Nephron progenitor cell (in vitro differentiated cells): ENCODE measurements around the gene CFAP61.

Experiments used
- DNase-seq: peaks from one replicate; pipeline ENCODE4 v3.0.0; 2021
- H3K27ac Mint-ChIP-seq: 2 replicates; pipeline ENCODE4 v1.8.0; 2021; ENCODE audit warnings: mild to moderate bottlenecking, moderate library complexity, mixed read lengths
- H3K27me3 Mint-ChIP-seq: 2 replicates; pipeline ENCODE4 v1.8.0; 2021; ENCODE audit warnings: mild to moderate bottlenecking, low read depth, mixed read lengths; ENCODE audit not compliant: poor library complexity
- H3K36me3 Mint-ChIP-seq: 2 replicates; pipeline ENCODE4 v1.8.0; 2021; ENCODE audit warnings: low read depth, mixed read lengths
- H3K4me1 Mint-ChIP-seq: 2 replicates; pipeline ENCODE4 v1.8.0; 2021; ENCODE audit warnings: mixed read lengths
- H3K4me3 Mint-ChIP-seq: 2 replicates; pipeline ENCODE4 v1.8.0; 2021; ENCODE audit warnings: mild to moderate bottlenecking, moderate library complexity, mixed read lengths
- H3K9me3 Mint-ChIP-seq: 2 replicates; pipeline ENCODE4 v1.8.0; 2021; ENCODE audit warnings: mild to moderate bottlenecking, moderate library complexity, mixed read lengths
- TF ChIP-seq, protein P1 (sequence below): fragments of 200-600 bp; sonication (generic); IDR thresholded peaks from 2 replicates; pipeline ENCODE4 v1.5.0; 2021; ENCODE audit warnings: antibody characterized with exemption

CFAP61 gene

DNA sequence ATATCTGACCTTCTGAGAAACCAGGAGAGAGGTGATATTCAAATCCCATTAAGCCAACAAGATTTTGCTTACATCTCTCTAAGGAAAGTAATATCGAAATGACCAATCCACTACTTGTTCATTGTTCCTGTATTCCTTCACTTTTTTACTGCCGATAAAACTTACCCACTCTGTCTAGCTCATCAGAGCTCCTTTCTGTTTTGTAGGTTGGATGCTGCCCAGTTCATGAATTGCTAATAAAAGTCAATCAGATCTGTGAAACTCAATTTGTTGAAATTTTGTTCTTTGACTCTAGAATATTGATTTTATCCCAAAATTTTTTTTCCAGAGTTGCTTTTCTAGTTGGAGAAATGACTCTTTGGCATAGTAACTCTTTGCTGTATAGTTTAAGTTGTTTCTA is 166.7 kb downstream of the CFAP61 start:
- Mint-ChIP-seq H3K4me1 (peaks cover 35% of the 10 kb centered on the region), H3K27me3 (no peaks in the 10 kb centered on the region), H3K9me3 (peaks cover 12% of the 10 kb centered on the region), H3K27ac (no peak overlapping the region), H3K36me3 (no peaks in the 10 kb centered on the region), H3K4me3 (no peak overlapping the region)
- no peak for DNase-seq
- TF ChIP-seq, protein P1, sequence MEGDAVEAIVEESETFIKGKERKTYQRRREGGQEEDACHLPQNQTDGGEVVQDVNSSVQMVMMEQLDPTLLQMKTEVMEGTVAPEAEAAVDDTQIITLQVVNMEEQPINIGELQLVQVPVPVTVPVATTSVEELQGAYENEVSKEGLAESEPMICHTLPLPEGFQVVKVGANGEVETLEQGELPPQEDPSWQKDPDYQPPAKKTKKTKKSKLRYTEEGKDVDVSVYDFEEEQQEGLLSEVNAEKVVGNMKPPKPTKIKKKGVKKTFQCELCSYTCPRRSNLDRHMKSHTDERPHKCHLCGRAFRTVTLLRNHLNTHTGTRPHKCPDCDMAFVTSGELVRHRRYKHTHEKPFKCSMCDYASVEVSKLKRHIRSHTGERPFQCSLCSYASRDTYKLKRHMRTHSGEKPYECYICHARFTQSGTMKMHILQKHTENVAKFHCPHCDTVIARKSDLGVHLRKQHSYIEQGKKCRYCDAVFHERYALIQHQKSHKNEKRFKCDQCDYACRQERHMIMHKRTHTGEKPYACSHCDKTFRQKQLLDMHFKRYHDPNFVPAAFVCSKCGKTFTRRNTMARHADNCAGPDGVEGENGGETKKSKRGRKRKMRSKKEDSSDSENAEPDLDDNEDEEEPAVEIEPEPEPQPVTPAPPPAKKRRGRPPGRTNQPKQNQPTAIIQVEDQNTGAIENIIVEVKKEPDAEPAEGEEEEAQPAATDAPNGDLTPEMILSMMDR: no peak

DNA sequence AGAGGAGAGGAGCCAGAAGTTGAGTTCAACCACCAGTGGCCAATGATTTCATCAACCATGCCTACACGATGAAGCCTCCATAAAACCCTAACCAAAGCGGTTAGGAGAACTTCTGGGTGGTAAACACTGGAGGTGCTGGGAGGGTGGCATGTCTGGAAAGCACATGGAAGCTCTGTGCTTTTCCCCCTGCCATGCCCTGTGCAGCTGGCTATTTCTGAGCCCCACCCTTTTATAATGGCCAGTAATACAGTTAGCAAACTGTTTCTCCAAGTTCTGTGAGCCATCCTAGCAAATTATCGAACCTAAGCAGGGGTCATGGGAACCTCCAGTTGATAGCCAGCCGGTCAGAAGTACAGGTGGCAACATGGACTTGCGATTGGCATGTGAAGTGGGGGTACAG is 167.8 kb downstream of the CFAP61 start:
- no peaks in the 10 kb centered on the region for H3K36me3 Mint-ChIP-seq
- peaks cover 12% of the 10 kb centered on the region for H3K9me3 Mint-ChIP-seq
- no peak overlapping the region for H3K4me3 Mint-ChIP-seq
- no peak overlapping the region for H3K27ac Mint-ChIP-seq
- DNase-seq: no peak
- peaks cover 26% of the 10 kb centered on the region for H3K4me1 Mint-ChIP-seq
- H3K27me3 Mint-ChIP-seq: no peaks in the 10 kb centered on the region
- TF ChIP-seq, protein P1: no peak

DNA sequence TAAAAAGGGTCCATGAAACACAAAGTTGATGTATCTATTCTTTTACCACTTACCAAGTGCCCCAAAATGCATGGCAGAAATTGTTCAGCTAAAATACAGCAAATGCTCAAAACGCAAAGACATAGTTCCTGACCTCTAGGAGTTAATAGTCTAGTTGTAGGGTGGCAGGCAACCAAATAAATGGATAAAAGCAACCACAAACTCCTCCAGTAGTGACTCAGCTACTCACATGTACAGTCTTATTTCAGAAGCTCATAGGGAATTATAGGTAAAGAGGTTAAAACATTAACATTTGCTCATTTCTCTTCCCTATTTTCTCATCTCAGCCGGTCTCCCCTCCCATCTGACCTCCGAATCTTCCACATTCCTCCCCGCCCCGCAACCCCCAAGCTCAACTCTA is 171.6 kb downstream of the CFAP61 start:
- Mint-ChIP-seq H3K4me3 (no peak overlapping the region), H3K36me3 (no peaks in the 10 kb centered on the region), H3K9me3 (peaks cover 22% of the 10 kb centered on the region), H3K4me1 (peaks cover 7% of the 10 kb centered on the region), H3K27me3 (peaks cover 6% of the 10 kb centered on the region), H3K27ac (no peak overlapping the region)
- TF ChIP-seq, protein P1: no peak
- DNase-seq: no peak

- Mint-ChIP-seq H3K4me3 (no peak overlapping the region), H3K4me1 (peaks cover 7% of the 10 kb centered on the region), H3K9me3 (peaks cover 19% of the 10 kb centered on the region), H3K27me3 (peaks cover 10% of the 10 kb centered on the region), H3K36me3 (no peaks in the 10 kb centered on the region), H3K27ac (no peak overlapping the region)
- DNase-seq: no peak
- TF ChIP-seq, protein P1: no peak
Measured at GRCh38 chr20:20224806-20225205, 172.5 kb downstream of the CFAP61 start.

DNA sequence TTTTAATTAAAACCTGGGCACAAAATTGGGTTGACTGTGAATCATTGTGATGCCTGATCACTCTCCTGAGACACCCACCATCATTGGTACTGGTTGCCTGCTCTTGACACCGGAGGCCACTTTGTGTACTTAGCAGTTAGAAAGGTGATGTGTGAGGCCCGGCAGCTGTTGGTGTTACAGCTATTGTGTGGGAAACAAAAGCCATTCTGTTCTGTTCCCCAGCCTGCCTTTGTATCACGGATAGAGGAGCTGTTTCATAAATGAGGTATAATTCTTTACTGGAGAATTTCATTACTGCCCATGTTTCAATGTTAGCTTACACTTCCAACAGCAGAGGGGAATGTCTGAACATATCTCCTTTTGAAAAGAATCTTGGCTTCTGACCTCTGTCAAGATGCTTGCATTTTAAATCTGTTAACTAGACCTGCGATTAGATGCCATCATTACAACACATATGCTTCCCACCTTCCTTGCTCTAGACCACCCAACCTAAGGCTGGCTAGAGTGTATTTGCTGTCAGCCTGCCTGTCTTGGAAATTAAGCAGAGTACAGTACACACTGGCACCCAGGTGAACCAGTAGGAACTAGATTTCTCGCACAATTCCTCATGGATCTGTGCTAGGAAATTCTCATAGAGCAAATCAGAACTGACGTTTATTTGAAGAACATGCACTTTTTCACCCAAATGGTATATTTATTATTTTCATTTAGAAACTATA is 173.2 kb downstream of the CFAP61 start:
- TF ChIP-seq, protein P1: no peak
- no peaks in the 10 kb centered on the region for H3K36me3 Mint-ChIP-seq
- no peak for DNase-seq
- H3K9me3 Mint-ChIP-seq: peaks cover 19% of the 10 kb centered on the region
- peaks cover 10% of the 10 kb centered on the region for H3K27me3 Mint-ChIP-seq
- peak overlapping the region; percentile 36 for H3K27ac Mint-ChIP-seq
- H3K4me3 Mint-ChIP-seq: no peak overlapping the region
- peaks cover 7% of the 10 kb centered on the region for H3K4me1 Mint-ChIP-seq

DNA sequence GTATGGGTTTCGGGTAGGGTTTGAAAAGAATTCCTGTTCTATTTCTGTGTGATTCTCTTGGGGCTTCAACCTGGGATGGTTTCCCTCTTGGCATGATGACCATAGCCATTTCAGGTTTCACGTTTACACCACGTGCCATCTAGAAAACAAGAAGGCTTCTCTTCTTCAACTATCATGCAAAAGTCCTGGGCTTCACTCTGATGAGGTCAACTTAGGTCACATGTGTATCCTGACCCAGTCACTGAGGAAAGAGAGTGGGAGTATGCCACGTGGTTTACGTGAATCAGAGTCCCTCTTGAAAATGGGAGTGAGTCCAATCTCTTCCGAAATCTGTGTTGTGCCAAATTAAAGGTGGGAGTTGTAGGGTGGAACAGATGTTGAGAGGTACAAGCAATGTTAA is 174.2 kb downstream of the CFAP61 start:
- TF ChIP-seq, protein P1: no peak
- H3K4me3 Mint-ChIP-seq: no peak overlapping the region
- peaks cover 10% of the 10 kb centered on the region for H3K27me3 Mint-ChIP-seq
- DNase-seq: no peak
- H3K9me3 Mint-ChIP-seq: peaks cover 19% of the 10 kb centered on the region
- H3K27ac Mint-ChIP-seq: no peak overlapping the region
- no peaks in the 10 kb centered on the region for H3K36me3 Mint-ChIP-seq
- peaks cover 7% of the 10 kb centered on the region for H3K4me1 Mint-ChIP-seq
